Activated naive CD4-positive, alpha-beta T cell treated with anti-CD3 and anti-CD28 coated beads, Interleukin-2, amount 50 U/mL, for 16 hours (primary cell): ENCODE results near the gene RCN1.
"Not testable (repeated sequence)": the region's sequence is repeated elsewhere in the genome, so short reads cannot be mapped to it uniquely, and the experiment has no call there.

Source experiments
- DNase-seq: peaks from one replicate; pipeline ENCODE4 v3.0.0-alpha.2; 2020

The RCN1 gene

DNA sequence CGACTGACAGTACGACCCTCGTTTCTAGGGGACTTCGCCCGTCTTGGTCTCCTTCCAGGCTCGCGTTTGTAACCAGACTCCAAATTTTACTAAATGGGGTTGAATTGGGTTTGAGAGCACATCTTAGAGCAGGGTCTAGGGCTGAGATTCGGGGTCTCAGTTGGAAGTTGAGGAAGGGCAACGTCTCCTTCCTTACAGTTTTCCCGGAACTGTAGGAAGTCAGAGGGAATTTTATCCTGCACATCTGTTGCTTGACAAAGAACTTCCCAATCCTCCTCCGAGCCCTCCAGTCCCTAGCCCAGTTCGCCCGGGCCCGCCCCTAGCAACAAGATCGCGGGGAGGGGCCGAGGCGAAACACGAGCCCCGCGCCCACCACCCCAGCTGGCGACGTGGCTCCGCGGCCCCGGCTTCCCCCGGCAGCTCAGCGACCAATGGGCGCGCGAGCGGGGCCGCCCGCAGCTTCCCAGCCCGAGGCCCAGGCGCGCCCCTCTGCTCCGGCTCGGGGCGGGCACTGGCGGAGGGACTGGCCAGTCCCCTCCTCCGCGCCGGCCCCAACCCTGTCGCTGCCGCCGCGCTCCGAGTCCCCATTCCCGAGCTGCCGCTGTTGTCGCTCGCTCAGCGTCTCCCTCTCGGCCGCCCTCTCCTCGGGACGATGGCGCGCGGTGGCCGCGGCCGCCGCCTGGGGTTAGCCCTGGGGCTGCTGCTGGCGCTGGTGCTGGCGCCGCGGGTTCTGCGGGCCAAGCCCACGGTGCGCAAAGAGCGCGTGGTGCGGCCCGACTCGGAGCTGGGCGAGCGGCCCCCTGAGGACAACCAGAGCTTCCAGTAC lies at the start of gene RCN1:
RCN1 (plus strand) TSS at position 530 of the 826 bp plus-strand sequence; CDS start at position 653, 123 bp downstream.
- DNase-seq = peak; percentile 63

GRCh38 chr11:32043737-32044136 lies 47.1 kb upstream of the RCN1 start:
- DNase-seq = no peak

GRCh38 chr11:32044158-32044863 lies 46.6 kb upstream of the RCN1 start:
- no peak for DNase-seq

DNA sequence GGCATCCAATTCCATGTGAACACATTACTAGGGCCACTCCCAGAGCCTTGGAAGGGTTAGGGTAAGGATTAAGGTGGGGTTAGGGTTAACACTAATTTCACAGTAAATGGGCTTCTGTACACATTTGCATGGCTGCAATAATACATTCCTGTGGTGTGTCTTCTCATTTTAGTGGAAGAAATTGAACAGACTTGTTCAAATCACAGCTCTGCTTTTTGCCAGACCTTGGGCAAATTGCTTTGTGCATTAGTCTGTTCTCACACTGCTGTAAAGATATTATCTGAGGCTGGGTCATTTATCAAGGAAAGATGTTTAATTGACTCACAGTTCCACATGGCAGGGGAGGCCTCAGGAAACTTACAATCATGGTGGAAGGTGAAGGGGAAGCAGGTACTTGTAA lies 45.4 kb upstream of the RCN1 start:
- DNase-seq = no peak

DNA sequence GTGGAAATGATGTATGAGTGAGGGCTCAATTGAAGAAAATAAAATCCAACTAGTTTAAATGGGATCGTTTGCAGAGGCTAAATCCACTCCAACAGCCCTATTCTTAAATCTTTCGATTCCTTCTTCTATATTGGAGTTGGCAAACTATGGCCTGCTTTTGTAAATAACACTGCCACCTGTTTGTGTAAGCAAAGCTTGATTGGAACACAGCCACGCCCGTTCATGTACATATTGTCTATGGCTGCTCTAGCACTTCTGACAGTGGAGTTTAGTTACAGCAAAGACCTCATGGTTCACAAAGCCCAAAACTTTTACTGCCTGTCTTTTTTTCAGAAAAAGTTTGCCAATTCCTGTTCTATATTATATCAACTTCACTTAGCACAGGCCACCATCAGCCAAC lies 40.6 kb upstream of the RCN1 start:
- no peak for DNase-seq

DNA sequence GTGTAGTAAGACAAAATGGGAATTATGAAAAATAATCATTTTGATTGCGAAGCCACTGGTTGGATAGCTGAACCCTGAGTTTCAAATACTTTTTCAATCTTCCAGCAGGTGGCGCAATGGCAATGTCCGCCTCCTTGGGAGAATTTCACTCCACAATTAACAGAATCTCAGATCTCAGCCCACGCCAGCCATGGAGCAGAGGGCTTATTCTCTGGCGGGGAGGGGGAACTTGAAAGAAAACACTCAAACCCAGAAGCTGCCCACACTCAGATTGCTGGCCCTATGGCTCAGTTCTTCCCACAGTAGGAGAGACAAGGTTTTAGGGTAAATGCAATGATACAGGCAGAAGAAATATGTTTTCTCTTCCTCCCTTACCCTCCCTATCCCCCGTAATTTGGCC lies 38.7 kb upstream of the RCN1 start:
- DNase-seq = peak; percentile 43

- no peak for DNase-seq
Measured at GRCh38 chr11:32053151-32053888, 37.6 kb upstream of the RCN1 start.

GRCh38 chr11:32055861-32056260 lies 35.0 kb upstream of the RCN1 start:
- no peak for DNase-seq

DNA sequence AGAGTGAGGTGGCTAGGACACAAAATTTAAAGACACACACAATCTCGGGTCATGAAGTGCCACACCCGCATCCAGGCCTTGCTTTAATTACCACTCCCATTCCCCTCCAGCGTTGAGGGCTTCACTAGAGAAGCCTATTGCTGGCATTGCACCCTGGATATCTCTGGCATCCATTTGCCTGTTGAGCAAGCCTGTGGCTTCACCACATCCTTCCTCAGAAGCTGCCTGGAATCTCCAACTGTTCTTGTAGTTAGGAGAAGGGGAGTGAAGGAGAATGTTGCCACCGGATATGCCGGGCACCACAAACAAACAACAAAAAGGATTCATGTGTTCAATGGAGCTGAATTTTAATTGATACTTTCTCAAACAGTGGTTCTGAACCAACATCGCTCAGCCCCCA lies 34.4 kb upstream of the RCN1 start:
- DNase-seq = no peak

- DNase-seq = no peak
Measured at GRCh38 chr11:32059686-32060462, 31.0 kb upstream of the RCN1 start.

DNA sequence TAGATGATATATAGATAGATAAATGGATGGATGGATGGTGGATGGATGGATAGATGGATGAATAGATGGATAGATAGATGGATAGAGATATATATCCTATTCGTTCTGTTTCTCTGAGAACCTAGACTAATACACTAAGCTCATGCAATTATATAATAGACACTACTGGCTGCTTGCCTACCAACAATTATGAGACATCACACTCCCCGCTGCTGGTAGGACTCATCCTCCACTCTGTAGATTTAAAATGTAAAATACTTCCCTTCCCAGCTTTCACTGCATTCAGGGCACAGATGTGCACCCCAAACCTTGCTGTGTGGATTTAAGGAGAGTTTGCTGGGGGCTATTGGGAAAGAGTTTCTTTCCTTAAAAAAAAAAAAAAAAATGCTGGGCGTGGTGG lies 28.3 kb upstream of the RCN1 start:
- no peak for DNase-seq

- not testable (repeated sequence) for DNase-seq
Measured at GRCh38 chr11:32063031-32063430, 27.8 kb upstream of the RCN1 start.

- no peak for DNase-seq
Measured at GRCh38 chr11:32065865-32066629, 24.8 kb upstream of the RCN1 start.

DNA sequence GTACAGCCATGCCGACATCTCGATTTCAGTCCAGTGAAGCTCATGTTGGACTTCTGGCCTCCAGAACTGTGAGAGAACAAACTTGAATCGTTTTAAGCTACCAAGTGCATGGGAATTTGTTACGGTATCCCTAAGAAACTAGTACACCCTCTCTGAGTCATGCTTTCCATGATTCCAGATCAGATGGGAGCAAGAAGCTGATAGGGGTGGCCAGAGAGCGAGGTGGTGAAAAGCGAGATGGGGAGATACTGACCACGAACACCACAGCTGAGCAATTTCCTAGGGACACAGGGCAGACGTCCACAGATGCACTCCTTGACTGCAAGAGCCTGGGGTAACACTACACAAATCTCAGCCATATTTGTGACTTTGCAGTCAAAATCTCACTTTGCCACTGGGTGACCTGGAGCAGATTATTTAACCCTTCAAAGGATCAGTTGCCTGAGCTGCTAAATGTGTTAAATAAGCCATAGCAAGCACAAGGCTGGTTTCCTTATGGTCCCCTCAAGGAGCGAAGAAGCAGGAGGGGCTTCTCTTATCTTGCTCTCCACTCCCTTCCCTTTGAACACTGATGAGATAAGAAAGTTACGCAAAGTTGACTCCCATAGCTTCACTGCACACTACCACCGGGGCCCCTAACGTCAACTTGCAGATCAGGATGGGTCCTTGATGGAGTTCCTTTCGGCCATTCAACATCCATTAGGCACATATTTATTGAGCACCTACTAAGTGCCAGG lies 22.6 kb upstream of the RCN1 start:
- DNase-seq = no peak

GRCh38 chr11:32069361-32070058 lies 21.4 kb upstream of the RCN1 start:
- no peak for DNase-seq

DNA sequence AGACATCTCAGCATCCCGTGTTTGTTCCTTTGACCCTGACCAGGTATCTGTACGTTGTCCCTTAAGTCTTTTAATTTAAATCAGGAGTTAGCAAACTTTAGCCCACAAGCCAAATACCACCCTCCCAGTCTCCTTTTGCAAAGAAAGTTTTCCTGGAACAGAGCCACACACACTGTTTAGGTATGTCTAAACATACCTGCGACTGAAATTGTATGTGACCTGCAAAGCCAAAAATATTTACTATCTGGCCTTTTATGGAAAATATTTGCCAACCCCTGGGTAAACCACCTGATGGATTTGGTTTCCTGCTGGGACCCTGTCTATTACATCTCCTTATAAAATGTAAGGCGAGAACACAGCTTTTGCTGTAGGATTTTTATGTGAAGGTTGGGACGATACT lies 20.2 kb upstream of the RCN1 start:
- no peak for DNase-seq

GRCh38 chr11:32071811-32072210 lies 19.1 kb upstream of the RCN1 start:
- DNase-seq = no peak

GRCh38 chr11:32072872-32073643 lies 17.8 kb upstream of the RCN1 start:
- DNase-seq = no peak

GRCh38 chr11:32073644-32074026 lies 17.2 kb upstream of the RCN1 start:
- DNase-seq = no peak

GRCh38 chr11:32079553-32079952 lies 11.3 kb upstream of the RCN1 start:
- no peak for DNase-seq
